Testis (tissue), 2 donors: ENCODE results near the gene ABCA5.
"Not testable (repeated sequence)": the region's sequence is repeated elsewhere in the genome, so short reads cannot be mapped to it uniquely, and the experiment has no call there.

Experiments
- POLR2A ChIP-seq: fragments of 450-650 bp; IDR thresholded peaks from one replicate; pipeline ENCODE4 v1.6.1; 2017; ENCODE audit warnings: antibody characterized with exemption, mild to moderate bottlenecking, moderate library complexity
- TF ChIP-seq, protein P1 (sequence below), 3 experiments: fragments of 450-650 bp in 2 of 3; fragments of 200-600 bp in 1 of 3; sonication (generic) in 1 of 3; IDR thresholded peaks; one replicate each; pipeline ENCODE4 v1.5.1; 2016 to 2019; ENCODE audit warnings: antibody characterized with exemption in 3 of 3, mild to moderate bottlenecking in 2 of 3, moderate library complexity in 1 of 3

DNA sequence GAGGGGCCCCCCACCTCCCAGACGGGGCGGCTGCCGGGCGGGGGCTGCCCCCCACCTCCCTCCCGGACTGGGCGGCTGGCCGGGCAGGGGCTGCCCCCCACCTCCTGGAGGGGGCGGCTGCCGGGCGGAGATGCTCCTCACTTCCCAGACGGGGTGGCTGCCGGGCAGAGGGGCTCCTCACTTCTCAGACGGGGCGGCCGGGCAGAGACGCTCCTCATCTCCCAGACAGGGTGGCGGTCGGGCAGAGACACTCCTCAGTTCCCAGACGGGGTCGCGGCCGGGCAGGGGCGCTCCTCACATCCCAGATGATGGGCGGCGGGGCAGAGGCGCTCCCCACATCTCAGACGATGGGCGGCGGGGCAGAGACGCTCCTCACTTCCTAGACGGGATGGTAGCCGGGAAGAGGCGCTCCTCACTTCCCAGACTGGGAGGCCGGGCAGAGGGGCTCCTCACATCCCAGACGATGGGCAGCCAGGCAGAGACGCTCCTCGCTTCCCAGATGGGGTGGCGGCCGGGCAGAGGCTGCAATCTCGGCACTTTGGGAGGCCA lies 130.8 kb downstream of the ABCA5 start:
- not testable (repeated sequence) for TF ChIP-seq POLR2A
- TF ChIP-seq, protein P1, sequence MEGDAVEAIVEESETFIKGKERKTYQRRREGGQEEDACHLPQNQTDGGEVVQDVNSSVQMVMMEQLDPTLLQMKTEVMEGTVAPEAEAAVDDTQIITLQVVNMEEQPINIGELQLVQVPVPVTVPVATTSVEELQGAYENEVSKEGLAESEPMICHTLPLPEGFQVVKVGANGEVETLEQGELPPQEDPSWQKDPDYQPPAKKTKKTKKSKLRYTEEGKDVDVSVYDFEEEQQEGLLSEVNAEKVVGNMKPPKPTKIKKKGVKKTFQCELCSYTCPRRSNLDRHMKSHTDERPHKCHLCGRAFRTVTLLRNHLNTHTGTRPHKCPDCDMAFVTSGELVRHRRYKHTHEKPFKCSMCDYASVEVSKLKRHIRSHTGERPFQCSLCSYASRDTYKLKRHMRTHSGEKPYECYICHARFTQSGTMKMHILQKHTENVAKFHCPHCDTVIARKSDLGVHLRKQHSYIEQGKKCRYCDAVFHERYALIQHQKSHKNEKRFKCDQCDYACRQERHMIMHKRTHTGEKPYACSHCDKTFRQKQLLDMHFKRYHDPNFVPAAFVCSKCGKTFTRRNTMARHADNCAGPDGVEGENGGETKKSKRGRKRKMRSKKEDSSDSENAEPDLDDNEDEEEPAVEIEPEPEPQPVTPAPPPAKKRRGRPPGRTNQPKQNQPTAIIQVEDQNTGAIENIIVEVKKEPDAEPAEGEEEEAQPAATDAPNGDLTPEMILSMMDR (IDR thresholded peaks at IDR 0.05) = not testable (repeated sequence)
